NCI-H524 treated with DMSO at 0.1 percent for 48 hours (cell line): ENCODE measurements around the gene TVP23A.
"Not testable (repeated sequence)": the region's sequence is repeated elsewhere in the genome, so short reads cannot be mapped to it uniquely, and the experiment has no call there.

Experiments used
- DNase-seq: peaks from one replicate; lab custom pipeline; 2025; lab: John Stamatoyannopoulos, UW

The TVP23A gene

DNA sequence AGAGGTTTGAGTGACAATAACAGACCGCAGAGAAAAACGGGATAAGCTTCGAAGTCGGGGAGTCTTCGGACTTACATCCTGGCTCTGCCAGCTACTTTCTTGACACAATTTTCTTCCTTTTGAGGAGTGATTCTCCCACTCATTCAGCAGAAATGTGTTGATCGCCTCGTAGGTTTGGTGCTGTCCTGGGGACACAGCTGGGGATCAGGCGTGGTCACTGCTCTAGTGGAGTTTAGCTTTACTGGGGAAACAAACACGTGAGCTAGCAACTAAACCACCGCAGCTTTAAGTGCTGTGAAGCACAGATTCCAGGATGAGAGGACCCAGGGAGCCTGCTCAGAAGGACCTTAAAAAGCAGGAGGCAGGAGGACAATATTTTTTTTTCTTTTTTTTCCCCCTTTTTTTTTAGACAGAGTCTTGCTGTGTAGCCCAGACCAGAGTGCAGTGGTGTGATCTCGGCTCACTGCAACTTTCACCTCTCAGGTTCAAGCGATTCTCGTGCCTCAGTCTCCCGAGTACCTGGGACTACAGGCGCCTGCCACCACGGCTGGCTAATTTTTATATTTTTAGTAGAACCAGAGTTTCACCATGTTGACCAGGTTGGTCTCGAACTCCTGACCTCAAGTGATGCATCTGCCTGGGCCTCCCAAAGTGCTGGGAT, 74.1 kb downstream of the TVP23A start:
- DNase-seq: no peak

DNA sequence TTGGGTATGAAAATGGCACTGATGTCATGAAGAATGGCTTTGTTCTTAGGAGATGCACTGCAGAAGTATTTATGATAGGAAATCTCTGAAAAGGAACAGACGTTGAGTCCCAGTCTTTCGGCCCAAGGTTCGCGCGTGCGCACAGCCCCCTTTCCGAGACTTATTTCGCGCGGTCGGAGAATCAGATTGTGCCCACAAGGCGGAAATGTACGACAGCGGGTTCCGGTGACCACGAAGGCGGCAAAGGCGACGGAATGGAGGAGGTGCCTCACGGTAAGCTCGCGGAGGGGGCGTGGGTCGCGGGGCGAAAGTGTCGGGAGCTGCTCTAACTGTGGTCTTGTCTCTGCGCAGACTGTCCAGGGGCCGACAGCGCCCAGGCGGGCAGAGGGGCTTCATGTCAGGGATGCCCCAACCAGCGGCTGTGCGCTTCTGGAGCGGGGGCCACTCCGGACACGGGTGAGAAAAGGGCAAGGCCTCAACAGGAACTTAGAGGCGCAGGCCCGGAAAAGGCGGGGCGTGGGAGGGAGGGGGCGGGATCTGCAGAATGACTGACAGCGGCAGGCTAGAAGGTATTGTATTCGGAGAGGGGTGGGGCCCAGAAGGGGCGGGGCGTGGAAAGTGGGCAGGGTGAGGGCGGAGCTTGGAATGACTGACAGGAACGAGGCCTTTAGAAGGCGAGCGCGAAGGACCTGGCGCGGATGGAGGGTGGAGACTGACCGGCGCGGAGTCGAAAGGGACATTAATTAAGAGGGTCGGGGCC, 74.8 kb downstream of the TVP23A start, which contains the start of gene NUBP1:
Gene NUBP1, plus strand, starts transcription at position 233 of the 760 bp plus-strand sequence. Its CDS starts 22 bp downstream, at position 255.
- DNase-seq: peak; percentile 87

DNA sequence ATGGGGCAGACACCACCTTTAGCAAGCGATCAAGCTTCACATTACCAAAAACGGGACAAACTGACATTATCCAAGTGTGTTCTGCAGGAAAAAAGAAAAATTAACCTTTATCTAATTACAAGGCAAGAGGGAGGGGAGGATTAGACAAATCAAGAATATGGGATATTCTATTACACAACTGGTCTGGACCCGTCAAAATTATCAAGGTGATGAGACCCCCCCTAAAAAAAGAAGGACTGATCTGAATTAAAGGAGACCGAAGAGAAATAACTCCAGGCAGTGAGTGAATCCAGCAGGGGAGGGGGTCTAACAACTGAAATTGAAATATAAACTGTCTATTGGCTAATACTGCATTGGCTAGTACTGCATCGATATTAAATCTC, 75.4 kb downstream of the TVP23A start:
- DNase-seq: no peak

DNA sequence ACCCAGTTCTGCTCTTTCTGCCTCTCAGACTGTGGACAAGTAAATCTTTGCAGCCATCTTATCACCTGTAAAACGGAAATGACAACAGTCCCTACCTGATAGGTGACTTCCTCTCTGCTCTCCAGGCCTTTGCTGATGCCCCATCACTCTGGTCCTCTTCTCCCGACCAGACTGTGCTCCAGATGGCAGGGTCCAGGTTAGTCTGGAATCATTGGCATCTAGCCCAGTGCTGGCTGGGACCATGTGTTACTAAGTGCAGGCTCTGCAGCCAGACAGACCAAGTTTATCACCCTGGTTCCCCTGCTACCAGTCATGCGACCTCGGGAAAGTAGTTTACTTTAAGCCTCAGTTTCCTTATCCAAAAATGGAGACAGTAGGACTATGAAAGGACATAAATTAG, 76.8 kb downstream of the TVP23A start:
- peak; percentile 91 for DNase-seq

DNA sequence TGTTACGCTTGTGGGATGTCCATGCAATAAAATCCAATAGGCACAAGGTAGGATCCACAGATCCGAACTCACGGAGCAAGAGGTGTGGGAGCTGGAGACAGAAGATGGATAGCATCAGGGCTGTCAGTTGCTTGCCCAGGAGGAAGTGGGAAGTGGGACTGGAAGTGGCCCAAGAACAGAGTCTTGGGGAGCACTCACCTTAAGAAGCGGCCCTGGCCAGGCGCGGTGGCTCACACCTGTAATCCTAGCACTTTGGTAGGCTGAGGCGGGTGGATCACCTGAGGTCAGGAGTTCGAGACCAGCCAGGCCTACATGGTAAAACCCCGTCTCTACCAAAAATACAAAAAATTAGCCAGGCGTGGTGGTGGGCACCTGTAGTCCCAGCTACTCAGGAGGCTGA, 77.3 kb downstream of the TVP23A start:
- DNase-seq: not testable (repeated sequence)

DNA sequence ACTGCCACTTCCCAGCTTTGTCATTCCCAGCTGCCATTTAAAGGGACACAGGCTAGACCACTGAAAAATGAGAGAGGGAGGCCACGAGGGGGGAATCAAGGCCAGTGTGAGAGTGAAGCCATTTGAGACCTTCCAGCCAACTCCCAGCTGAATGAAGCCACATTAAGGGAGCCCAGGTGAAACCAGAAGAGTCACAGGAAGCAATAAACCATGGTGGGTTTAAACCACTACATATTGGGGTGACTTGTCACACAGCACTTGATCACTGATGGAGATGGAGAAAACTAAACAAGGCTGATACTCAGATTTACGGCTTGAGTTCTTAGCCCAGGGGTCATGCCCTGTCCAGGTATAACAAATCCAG, 77.8 kb downstream of the TVP23A start:
- DNase-seq: no peak

DNA sequence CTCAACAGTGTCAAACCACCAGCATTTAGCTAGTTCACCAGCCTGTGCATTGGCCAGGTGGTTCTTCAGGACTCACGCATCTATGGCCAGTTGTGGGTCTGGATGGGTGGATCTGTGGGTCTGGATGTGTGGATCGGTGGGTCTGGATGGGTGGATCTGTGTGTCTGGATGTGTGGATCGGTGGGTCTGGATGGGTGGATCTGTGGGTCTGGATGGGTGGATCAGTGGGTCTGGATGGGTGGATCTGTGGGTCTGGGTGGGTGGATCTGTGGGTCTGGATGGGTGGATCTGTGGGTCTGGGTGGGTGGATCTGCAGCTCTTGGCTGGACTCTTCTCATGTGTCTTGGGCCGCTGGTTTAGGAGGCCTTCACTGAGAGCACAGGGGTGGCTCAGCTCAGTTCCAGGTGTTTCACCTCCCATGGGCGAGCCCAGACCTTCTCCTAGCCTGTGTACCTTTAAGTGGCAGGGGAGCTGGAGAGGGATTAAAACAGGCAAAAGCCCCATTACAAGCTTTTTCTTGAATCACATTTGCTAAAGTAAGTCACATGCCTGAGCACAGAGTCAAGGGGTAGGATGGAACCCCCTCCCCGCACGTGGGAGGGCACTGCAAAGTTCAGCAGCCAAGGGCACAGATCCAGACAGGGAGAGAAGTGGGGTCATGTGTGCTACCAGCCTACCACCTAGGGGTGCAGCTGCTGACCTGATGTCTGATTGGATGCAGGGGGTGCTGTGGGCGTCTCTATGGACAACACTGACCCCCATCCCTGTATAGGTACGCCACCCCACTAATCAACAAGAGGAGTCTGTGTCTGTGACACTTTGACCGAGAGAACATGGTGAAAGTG, 78.4 kb downstream of the TVP23A start:
- DNase-seq: no peak

DNA sequence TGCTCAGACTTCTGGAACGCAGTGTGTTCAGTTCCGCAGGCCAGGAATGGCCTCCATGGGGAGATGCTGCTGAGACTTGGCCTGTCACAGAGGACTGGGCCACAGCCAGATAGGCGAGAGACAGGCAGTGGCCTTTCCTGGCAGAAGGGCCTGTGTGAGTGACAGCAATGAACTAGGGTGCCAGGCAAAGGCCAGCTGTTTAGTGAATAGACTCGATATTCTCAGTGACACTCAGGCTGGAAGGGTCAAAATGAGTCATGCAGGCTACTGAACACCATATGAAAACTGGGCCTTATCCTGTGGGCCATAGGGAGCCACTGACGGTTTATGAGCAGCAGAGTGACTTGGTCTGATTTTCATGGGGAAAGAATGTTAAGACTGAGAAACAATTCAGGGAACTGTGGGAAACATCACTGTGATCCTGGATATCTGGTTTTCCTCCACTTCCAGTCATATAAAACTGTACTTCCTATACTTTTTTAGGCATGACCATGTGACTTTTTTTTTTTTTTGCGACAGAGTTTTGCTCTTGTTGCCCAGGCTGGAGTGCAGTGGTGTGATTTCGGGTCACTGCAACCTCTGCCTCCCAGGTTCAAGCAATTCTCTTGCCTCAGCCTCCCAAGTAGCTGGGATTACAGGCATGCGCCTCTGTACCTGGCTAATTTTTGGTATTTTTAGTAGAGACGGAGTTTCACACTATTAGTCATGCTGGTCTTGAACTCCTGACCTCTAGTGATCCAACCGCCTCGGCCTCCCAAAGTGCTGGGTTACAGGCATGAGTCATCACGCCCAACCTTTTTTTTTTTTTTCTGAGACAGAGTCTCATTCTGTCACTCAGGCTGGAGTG, 80.1 kb downstream of the TVP23A start:
- no peak for DNase-seq

DNA sequence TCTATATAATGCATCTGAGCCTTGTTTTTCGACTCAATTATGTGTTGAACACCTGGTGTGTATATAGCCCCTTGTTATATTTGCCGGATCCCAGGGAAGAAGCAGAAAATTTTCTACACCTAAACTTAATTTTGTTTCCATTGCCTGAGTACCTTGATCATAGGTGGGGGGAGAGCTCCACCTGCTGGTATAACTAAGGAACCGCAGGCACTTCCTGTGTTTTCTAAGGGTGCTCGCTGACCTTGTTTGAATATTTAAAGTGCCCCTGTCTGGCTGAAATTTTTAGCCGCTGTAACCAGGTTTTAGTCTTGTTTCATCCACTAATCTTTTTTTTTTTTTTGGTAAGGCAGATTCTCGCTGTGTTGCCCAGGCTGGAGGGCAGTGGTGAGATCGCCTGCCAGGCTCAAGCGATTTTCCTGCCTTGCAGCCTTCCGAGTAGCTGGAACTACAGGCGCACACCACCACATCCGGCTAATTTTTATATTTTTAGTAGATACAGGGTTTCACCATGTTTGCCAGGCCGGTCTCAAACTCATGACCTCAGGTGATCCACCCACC, 81.4 kb downstream of the TVP23A start:
- DNase-seq: peak; percentile 14

DNA sequence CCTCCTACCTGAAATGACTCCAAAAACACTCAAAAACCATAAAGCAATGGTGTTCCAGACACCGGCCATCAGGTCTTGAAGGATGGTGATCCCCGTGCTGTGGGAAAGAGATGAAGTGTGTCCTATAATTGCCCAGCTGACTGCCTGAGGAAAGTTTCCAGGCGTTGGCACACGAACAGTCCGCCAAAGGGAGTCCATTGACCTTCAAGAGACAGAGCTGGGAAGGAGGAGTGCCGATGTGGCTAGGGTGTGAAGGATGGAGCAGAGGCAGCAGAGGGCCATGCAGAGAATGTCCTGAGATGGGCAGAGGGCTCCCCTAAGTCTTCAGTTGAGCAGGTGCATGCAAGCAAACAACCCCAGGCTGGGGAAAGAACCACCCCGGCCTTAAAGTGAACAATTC, 86.8 kb downstream of the TVP23A start:
- no peak for DNase-seq

DNA sequence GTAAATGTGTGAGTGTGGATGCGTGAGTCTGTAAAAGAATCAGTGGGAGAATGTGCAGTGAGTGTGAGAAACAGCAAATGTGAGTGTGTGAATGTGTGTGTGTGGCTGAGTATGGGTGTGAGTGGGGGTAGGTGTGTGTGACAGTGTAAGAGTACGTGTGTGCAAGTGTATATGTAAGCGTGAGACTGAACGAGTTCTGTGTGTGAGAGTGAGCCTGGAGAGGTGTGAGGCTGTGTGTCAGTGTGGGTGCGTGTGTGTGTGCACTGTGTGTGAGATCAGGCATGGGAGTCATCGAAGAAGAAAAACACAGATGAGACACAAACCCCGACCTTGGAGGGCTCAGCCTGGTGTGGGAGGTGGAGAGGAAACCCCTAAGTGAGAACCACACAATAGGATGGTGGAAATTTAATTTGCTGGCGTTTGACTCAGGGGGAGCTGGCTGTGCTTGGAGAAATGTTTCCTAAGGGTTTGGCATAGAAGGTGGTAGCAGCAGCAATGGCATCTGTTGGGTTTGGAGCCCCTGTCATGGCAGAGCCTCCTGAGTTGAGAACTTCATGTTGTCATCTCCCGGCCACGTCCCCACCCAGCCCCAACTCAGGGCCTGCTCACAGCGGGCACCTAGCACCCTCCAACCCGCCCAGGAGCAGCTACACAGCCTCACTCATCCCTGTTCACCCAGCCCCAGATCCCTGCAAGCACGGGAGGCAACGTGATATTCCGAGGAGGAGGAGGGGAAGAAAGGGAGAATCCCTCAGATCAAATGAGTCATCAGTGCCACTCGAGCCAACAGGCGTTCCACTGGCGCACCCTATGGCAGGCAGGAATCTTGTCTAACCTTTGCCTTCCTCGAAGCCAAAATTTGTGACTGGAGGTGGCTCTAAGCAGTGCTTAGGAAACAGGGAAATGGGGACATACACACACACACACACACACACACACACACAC, 89.2 kb downstream of the TVP23A start:
- peak; percentile 63 for DNase-seq

DNA sequence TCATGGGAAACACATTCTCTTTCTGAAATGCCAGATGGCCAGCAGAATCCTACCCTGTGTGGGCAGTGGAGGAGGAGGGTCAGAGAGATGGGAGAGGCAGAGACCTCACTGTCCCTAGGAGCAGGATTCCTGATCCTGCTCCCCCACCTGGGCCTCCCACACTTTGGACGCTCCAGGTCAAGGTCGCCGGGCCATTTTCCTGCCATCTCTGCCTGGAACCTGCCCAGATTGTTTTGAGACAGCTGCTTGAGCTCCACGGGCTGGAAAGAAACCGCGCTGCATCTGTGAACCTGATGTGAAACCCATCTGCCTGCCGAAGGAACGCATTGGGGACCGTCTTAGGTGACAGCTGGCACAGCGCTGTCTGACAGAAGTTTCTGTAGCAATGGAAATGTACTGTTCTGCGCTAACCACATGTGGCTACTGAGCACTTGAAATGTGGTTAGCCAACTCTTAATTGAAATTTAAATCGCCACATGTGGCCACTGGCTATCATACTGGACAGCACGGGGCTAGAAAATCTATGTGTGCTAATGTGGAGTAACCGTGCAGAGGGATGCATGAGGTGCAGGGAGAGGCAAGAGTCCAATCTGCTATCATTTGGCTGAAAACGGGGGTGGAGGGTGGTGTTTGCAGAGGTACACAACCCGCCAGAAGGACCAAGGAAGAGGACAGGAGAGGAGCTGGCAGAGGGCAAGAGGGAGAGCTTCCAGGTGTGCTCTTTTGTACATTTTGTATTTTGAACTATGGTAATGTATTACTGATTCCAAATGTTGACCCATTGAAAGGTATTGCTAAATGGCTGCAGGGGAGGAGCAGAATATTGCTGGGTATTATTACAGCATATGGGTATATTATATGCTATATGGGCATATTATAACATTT, 90.3 kb downstream of the TVP23A start:
- DNase-seq: peak; percentile 92
